ENCODE data around the gene IGDCC3.

Gene IGDCC3

GRCh38 chr15:65377976-65378366, at the start of gene IGDCC3:
TSS of gene IGDCC3 (minus strand) at chr15:65378002. CDS start at chr15:65377788, 214 bp downstream.
- no peak for DNase-seq

DNA sequence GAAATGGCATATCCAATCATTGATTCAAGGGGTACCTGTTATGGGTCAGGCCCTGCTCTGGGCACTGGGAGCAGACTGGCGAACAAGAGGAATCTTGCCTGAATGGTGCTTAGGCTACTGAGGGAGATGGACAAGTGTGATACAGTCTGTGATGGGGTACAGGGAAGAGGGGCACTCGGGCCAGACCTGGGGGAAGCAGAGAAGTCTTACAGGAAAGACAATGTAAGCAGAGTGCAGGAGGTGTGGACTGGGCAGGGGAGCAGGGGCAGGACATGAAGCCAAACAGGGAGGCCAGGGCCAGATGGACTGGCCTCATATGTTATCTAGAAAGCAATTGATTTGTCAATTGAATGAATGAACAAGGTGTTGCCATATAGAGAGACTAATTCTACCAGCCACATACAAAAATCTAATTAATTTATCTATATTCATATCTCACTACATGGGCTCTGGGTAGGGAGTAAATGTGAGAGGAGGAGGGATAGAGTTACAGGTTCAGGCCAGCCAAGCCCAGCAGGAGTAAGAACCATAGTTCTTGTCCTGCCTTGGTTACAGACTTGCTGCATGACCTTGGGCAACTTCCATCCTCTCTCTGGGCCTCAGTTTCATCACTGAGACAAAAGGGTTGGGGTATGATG, 48.5 kb upstream of the IGDCC3 start:
- no peak for DNase-seq

DNA sequence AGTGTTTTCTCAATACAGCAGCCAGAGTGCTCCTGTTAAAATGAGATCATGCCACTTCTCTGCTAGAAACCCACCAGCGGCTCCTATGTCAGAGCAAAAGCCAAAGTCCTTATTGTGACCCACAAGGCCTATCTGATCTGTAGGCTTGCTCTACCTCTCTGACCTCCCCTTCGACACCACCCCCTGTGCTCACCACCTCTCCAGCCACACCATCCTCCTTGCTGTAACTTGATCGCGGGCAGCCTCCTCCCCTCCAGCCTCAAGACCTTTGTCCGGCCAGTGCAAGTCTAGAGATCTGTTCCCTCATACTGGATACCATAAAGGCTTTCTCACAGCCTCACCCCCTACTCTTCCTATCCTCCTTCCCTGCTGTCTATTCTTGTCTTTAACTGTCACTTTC, 46.9 kb upstream of the IGDCC3 start:
- DNase-seq = no peak

GRCh38 chr15:65423976-65424679, 46.3 kb upstream of the IGDCC3 start:
- DNase-seq = no peak

DNA sequence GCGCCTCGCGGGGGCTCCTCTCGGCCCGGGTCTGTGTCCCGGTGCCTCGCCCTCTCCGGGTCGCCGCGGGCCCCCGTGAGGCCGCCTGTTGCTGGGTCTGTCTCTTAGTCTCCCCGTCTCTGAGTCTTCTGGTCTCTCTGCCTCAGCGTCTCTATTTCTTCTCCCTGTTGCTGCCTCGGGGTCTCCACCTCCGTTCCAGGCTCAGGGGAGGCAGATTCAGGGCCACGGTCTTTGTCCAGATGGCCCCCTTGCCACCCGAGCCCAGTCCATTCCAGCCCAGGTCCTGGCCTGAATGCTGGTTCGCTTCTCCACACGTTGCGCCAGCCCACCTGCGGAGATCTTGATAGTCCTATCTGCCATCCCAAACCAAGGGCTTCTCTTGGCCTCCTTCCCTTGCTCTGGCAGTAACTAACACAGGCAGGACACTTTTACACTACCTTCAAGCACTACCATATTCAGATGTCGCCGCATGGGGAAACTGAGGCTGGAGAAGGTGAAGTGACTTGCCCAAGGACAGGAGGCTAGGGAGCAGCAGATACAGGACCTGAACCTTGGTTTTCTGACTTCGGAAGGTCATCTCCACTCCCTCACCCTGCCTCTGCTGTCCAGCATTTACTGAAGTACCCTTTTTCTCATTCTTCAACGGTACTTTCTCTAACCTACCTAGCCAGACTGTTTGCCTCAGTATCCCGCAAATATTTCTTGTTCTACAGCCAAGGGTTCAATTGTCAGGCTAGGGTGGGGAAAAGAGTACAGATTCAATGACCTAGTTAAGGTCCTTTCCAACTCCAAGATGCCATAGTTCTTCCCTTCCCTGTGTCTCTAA, 45.6 kb upstream of the IGDCC3 start:
- no peak for DNase-seq

- DNase-seq = peak in 1 of 2 donors; percentile 26
Measured at GRCh38 chr15:65421360-65422215, 43.8 kb upstream of the IGDCC3 start.

DNA sequence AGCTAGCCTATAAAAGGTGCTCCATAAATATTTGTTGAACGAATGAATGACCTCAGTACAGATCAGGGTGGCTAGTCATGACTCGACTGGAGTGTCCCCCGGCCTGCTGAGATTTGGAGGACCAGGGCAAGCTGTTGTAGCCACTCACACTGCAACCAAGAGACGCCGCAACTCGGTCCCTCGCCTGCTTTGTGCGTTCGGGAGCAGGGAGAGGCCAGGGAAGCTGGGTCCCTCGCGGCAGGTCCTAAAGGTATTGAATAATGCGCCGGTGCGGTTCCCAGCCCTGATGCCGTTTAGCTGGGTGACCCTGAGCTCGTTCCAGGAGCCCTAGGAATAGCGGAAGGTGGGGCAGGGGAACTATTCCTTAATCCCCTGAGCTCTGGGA, 43.2 kb upstream of the IGDCC3 start:
- DNase-seq = no peak

DNA sequence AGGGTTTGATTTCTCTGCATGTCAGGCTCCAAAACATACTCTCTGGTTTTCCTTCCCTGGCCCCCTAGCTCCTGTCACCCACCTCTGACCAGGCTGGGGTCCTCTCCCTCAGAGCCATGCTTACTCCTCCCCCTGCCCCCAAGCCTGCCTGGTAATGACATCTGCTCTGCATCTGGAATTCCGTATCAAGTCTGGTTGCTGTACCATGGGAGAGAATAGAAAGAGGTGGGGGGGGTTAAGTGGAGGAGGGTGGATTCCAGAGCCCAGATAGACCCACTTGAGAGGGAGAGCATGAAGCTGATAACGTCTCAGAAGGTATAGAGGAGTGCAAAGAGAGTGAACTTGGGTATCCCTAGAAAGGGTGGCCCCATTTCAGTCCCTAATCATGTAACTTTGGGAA, 40.8 kb upstream of the IGDCC3 start:
- DNase-seq = no peak

- no peak for DNase-seq
Measured at GRCh38 chr15:65416845-65417416, 39.1 kb upstream of the IGDCC3 start.

GRCh38 chr15:65414841-65415621, 37.2 kb upstream of the IGDCC3 start:
- no peak for DNase-seq

DNA sequence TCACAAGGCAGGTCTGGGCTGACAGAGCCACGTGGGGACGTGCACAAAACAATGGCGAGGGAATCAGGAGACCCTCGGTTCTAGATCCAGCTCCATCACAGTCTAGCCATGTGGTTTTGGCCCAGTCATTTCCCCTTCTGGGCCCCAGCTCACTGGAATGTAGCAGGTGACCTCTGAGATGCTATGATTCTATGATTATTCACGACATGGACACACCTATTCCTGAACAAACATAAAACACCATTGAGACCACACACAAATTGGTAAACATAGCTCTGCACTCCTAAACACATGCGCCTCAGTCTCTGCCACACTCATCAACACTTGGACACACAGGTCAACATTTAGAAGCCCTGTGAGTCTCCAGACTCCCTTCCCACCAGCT, 36.0 kb upstream of the IGDCC3 start:
- no peak for DNase-seq

- no peak for DNase-seq
Measured at GRCh38 chr15:65413051-65413759, 35.4 kb upstream of the IGDCC3 start.

DNA sequence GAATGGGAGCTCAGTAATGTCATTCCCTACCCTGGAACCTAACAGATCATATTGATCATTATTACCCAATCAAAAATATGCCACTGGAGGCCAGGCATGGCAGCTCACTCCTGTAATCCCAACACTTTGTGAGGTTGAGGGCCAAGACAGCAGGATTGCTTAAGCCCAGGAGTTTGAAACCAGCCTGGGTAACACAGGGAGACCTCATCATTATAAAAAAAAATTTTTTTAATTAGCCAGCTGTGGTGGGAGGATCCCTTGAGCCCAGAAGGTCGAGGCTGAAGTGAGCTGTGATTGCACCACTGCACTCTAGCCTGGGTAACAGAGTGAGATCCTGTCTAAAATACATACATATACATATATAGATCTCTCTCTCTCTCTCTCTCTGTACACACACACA, 34.8 kb upstream of the IGDCC3 start:
- no peak for DNase-seq

DNA sequence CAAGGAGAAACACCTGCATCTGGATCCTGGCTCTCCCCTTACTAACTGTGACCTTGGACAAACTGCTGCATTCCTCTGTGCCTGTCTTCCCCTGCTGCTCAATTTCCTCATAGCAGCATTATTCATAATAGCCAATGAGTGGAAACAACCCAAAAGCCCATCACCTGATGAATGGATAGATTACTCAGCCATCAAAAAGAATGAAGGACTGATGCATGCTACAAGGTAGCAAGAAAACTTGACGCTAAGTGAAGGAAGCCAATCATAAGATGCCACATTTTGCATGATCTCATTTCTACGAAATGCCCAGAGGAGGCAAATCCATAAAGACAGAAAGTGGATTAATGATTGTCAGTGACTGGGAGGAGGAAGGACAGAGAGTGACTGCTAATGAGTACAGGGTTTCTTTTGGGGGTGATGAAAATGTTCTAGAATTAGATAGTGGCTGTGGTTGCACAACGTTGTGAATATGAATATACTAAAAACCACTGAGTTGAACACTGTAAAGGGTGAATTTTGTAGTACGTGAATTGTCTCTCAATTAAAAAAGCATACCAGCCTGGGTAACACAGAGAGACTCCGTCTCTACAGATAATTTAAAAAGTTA, 33.8 kb upstream of the IGDCC3 start:
- DNase-seq = no peak

DNA sequence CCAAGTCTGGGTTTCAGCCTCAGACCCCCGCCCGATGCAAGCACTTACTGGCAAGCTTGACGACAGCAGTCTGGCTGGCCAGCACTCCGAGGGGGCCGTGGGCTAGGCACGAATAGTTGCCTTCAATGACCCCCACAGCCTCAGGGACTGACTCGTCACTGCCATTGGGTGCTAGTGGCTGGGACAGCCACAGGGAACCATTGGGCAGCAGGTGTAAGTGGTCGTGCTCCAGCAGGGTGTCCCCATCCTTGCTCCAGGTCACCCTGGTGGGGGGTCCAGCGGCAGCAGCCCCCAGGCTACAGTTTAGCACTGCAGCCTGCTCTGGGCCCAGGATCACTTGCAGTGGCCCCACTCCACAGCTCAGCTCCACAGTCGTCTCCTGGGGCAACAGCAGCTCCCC, 33.2 kb upstream of the IGDCC3 start:
- DNase-seq = no peak

GRCh38 chr15:65410036-65410435, 32.2 kb upstream of the IGDCC3 start:
- no peak for DNase-seq

DNA sequence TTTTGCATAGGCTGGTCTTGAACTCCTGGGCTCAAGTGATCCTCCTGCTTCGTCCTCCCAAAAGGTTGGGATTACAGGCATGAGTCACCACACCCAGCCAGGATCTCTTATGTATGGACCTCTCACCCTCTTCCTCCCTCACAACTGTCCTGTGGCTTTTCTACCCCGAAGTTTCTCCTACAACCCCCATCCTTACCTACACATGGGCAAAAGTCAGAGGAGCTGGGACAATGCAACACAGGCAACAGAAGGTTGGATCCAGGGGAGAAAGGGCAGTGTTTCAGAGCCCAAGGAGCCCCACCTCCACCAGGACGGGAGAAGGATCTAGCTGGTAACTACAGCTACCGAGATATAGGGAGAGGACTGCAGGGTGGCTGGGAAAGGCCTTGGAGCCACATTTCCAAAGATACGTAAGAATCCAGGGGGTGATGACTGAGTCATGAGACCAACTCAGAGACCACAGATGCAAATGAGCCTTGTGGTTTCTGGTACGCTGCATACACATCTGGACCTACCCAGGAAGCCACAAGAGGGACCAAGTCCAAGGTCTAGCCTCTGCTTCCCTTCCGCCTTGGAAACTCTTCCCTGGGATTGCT, 31.3 kb upstream of the IGDCC3 start:
- DNase-seq = no peak

- DNase-seq = no peak
Measured at GRCh38 chr15:65408324-65409035, 30.7 kb upstream of the IGDCC3 start.

- DNase-seq = no peak
Measured at GRCh38 chr15:65406424-65407000, 28.7 kb upstream of the IGDCC3 start.
